Subcutaneous preadipocyte (primary cell): ENCODE measurements around the gene PALS1. TPM values are rescaled to one million over a fixed set of nuclear protein-coding genes. Genes with fewer than 3 reads are reported as not detected.

Experiments
- total RNA-seq: library from RNA; depleted of rRNA; stranded (reverse); fragments of >200 nt; gene quantifications from 2 replicates; pipeline ENCODE4 v1.2.3, GENCODE V29; 2012

PALS1 gene
- 13.2 and 14.3 TPM in 2 replicates for total RNA-seq

GRCh38 chr14:67241411-67242167 lies at the start of gene PALS1:
TSS of gene PALS1 (plus strand) at chr14:67241435. CDS start at chr14:67279171, 37,736 bp downstream.

Other genes with a start within 250 kb of the PALS1 start
- under 0.01 TPM in 1 of 2 replicates, not detected in the other for gene GARIN2, start 52.0 kb upstream of the PALS1 start, total RNA-seq
- 70.4 and 83.0 TPM in 2 replicates for gene ATP6V1D, start 118.4 kb downstream of the PALS1 start, total RNA-seq
- 168 and 179 TPM in 2 replicates for gene EIF2S1, start 118.9 kb downstream of the PALS1 start, total RNA-seq
- gene PLEK2, start 170.7 kb downstream of the PALS1 start, total RNA-seq = 1.8 and 15.1 TPM in 2 replicates
- 0.20 and 0.37 TPM in 2 replicates for gene TMEM229B, start 247.3 kb downstream of the PALS1 start, total RNA-seq